CD8-positive, alpha-beta memory T cell (primary cell): Measurements from ENCODE around the gene GLT6D1. TPM values are rescaled to one million over a fixed set of nuclear protein-coding genes. Genes with fewer than 3 reads are reported as not detected.
A peak's percentile ranks its signal among the peaks of the same experiment; 100 is the strongest.
"Not testable (repeated sequence)": the region's sequence is repeated elsewhere in the genome, so short reads cannot be mapped to it uniquely, and the experiment has no call there.

ENCODE experiments used
- CTCF ChIA-PET: fragments of 350-600 bp; sonication (Branson Sonifier 250); formaldehyde crosslinking; loops from one replicate; lab custom pipeline; 2021; ENCODE audit warnings: antibody characterized with exemption; lab: Charles Lee
- POLR2A ChIA-PET: fragments of 350-600 bp; sonication (Branson Sonifier 250); formaldehyde crosslinking; loops from one replicate; lab custom pipeline; 2021; ENCODE audit warnings: antibody characterized with exemption; lab: Charles Lee
- DNase-seq, 5 donors: peaks; one replicate each; pipeline versions ENCODE4 v3.0.0 to v3.0.0-alpha.2; 2020 to 2022; ENCODE audit warnings: mixed read lengths in 1 of 5
- H3K27ac ChIP-seq: one replicate; pipeline ENCODE4 v1.7.0; 2013; ENCODE audit warnings: low read depth, mild to moderate bottlenecking, low read length, moderate library complexity
- H3K27me3 ChIP-seq: 2 replicates; pipeline ENCODE4 v1.7.0; 2013; ENCODE audit warnings: low read length, mild to moderate bottlenecking; ENCODE audit not compliant: insufficient read depth, poor library complexity, severe bottlenecking
- H3K36me3 ChIP-seq: 2 replicates; pipeline ENCODE4 v1.7.0; 2013; ENCODE audit warnings: mild to moderate bottlenecking, low read length, moderate library complexity; ENCODE audit not compliant: insufficient read depth
- H3K4me1 ChIP-seq: 2 replicates; pipeline ENCODE4 v1.7.0; 2013; ENCODE audit warnings: mild to moderate bottlenecking, low read length, moderate library complexity; ENCODE audit not compliant: insufficient read depth
- H3K4me3 ChIP-seq: 2 replicates; pipeline ENCODE4 v1.7.0; 2013; ENCODE audit warnings: mild to moderate bottlenecking, low read length
- H3K9me3 ChIP-seq: 2 replicates; pipeline ENCODE4 v1.7.0; 2013; ENCODE audit warnings: mild to moderate bottlenecking, low read length
- H3K27ac Mint-ChIP-seq, 8 donors: one replicate each; pipeline ENCODE4 v1.8.0; 2020 to 2021; ENCODE audit warnings: mixed read lengths in 8 of 8, mild to moderate bottlenecking in 6 of 8, inconsistent platforms in 3 of 8, moderate library complexity in 3 of 8
- H3K27me3 Mint-ChIP-seq, 2 donors: one replicate each; pipeline ENCODE4 v1.8.0; 2020 to 2021; ENCODE audit warnings: mixed read lengths in 2 of 2, mild to moderate bottlenecking in 1 of 2, moderate library complexity in 1 of 2
- H3K36me3 Mint-ChIP-seq, 3 donors: one replicate each; pipeline ENCODE4 v1.8.0; 2020 to 2021; ENCODE audit warnings: mixed read lengths in 3 of 3, inconsistent platforms in 1 of 3, mild to moderate bottlenecking in 1 of 3
- H3K4me1 Mint-ChIP-seq, 3 donors: one replicate each; pipeline ENCODE4 v1.8.0; 2020 to 2021; ENCODE audit warnings: mixed read lengths in 3 of 3, inconsistent platforms in 1 of 3, mild to moderate bottlenecking in 1 of 3
- H3K4me3 Mint-ChIP-seq, 7 donors: one replicate each; pipeline ENCODE4 v1.8.0; 2020 to 2021; ENCODE audit warnings: mixed read lengths in 7 of 7, mild to moderate bottlenecking in 6 of 7, moderate library complexity in 4 of 7, inconsistent platforms in 2 of 7
- H3K9me3 Mint-ChIP-seq, 5 donors: one replicate each; pipeline ENCODE4 v1.8.0; 2020 to 2022; ENCODE audit warnings: mixed read lengths in 5 of 5, mild to moderate bottlenecking in 3 of 5, moderate library complexity in 2 of 5, inconsistent platforms in 1 of 5
- polyA plus RNA-seq: library from polyadenylated mRNA; unstranded; fragments of 300-500 nt; fragmentation: Illumina TruSeq; gene quantifications from one replicate; pipeline ENCODE4 v1.2.3, GENCODE V29; 2021
- total RNA-seq, 2 experiments: library from RNA; stranded (reverse); gene quantifications; one replicate each; pipeline ENCODE4 v1.2.3, GENCODE V29; 2021

The GLT6D1 gene
- total and polyA plus RNA-seq, 3 experiments from 2014 or later = not detected

DNA sequence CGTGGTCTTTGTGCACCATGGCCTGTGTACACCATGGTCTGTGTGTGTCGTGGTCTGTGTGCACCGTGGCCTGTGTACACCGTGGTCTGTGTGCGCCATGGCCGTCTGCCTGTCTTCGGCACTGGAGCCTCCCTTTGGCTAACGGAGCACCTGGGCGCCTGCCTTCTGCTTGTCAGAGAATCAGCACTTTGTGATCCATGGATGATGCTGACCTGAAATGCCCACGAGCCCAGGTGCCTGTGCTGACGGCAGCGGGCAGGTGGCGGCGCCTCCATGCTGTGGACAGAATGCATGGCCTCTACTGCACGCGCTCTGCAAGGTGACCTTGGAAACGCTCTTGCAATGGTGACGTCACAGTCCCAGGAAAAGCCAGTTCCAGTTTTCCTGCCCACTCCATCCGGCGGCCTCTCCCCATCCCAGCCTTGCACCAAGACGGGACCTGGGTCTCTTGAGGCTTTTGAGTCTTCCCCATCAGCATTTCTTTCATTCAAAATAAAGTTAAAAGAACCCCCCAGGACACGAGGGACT is 38.4 kb upstream of the GLT6D1 start:
- DNase-seq = no peak
- no peaks in the 10 kb centered on the region for H3K4me1 Mint-ChIP-seq
- H3K36me3 Mint-ChIP-seq = no peaks in the 10 kb centered on the region
- H3K9me3 Mint-ChIP-seq = no peaks in the 10 kb centered on the region
- no peak overlapping the region for H3K27ac Mint-ChIP-seq
- Histone ChIP-seq H3K4me1 (no peaks in the 10 kb centered on the region), H3K9me3 (no peaks in the 10 kb centered on the region), H3K4me3 (no peak overlapping the region), H3K27ac (no peak overlapping the region), H3K36me3 (no peaks in the 10 kb centered on the region), H3K27me3 (no peaks in the 10 kb centered on the region)
- H3K4me3 Mint-ChIP-seq = no peak overlapping the region
- peaks cover 0 to 4% of the 10 kb centered on the region in 2 donors for H3K27me3 Mint-ChIP-seq
- ChIA-PET CTCF (no interaction called here), POLR2A (no interaction called here)

DNA sequence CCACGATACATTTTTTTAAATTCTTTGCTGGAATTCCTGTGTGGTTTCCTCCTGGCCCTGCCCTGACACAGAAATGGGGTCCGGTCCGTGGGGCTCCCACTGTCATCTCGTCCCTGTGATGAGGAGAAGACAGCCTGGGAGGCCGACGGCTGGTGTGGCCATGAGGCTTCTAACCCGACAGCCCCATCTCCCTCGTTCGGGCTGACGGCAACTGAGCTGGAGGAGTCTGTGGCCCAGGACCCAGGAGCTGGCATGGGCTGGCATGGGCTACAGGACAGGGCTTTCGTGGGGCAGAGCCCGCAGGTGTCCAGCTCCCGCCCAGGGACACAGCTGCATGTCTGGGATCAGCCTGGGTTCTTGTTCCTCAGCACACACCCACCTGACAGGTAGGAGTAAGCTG is 37.6 kb upstream of the GLT6D1 start:
- Mint-ChIP-seq H3K4me3 (no peak overlapping the region), H3K27ac (no peak overlapping the region), H3K9me3 (no peaks in the 10 kb centered on the region), H3K27me3 (peaks cover 4% of the 10 kb centered on the region in 2 donors), H3K4me1 (no peaks in the 10 kb centered on the region), H3K36me3 (no peaks in the 10 kb centered on the region)
- Histone ChIP-seq H3K36me3 (no peaks in the 10 kb centered on the region), H3K27me3 (no peaks in the 10 kb centered on the region), H3K9me3 (no peaks in the 10 kb centered on the region), H3K4me3 (no peak overlapping the region), H3K4me1 (no peaks in the 10 kb centered on the region), H3K27ac (no peak overlapping the region)
- ChIA-PET CTCF (no interaction called here), POLR2A (no interaction called here)
- no peak for DNase-seq

DNA sequence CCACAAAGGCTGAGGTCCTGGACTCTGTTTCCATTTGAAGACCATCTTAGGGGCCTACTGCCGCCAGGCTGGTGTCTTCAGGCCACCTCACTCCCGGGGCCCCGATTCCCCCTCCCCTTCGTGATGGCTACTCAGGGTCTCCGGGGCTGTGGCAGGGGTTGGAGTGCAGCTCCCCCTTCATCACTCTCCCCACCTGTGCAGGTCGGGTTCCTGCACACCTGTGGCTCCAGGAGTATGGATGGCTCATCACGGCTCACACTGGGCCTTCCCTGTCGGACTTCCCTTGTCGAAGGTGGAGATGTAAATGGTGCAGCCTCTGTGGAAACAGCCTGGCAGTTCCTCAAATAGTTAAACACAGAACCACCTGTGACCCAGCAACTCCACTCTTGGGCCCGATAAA is 35.6 kb upstream of the GLT6D1 start:
- Histone ChIP-seq H3K27ac (no peak overlapping the region), H3K27me3 (no peaks in the 10 kb centered on the region), H3K36me3 (no peaks in the 10 kb centered on the region), H3K4me3 (no peak overlapping the region), H3K9me3 (no peaks in the 10 kb centered on the region), H3K4me1 (no peaks in the 10 kb centered on the region)
- Mint-ChIP-seq H3K36me3 (no peaks in the 10 kb centered on the region), H3K4me3 (no peak overlapping the region), H3K27ac (no peak overlapping the region), H3K4me1 (no peaks in the 10 kb centered on the region), H3K27me3 (peaks cover 4% of the 10 kb centered on the region in 2 donors), H3K9me3 (no peaks in the 10 kb centered on the region)
- ChIA-PET CTCF (no interaction called here), POLR2A (no interaction called here)
- no peak for DNase-seq

DNA sequence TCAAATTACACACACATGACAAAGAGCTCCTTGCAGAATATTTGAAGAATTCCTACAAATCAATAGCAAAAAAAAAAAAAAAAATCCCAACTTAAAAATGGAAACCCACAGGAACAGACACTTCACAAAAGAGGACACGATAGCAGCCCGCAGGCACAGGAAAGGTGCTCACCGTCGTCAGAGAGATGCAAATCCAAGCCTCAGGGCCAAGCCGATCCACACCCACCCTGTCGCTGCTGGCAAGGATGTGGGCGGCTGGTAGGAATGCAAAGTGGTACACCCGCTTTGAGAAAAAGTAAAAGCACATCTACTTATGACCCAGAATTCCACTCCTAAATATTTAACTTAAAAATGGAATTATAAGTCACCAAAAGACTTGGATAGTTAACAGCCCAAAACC is 34.6 kb upstream of the GLT6D1 start:
- Mint-ChIP-seq H3K27me3 (peaks cover 4% of the 10 kb centered on the region in 2 donors), H3K9me3 (no peaks in the 10 kb centered on the region), H3K27ac (peak overlapping the region in 1 of 8 donors; percentile 62), H3K4me1 (no peaks in the 10 kb centered on the region), H3K36me3 (no peaks in the 10 kb centered on the region), H3K4me3 (no peak overlapping the region)
- CTCF ChIA-PET = no interaction called here
- Histone ChIP-seq H3K9me3 (no peaks in the 10 kb centered on the region), H3K36me3 (no peaks in the 10 kb centered on the region), H3K27me3 (no peaks in the 10 kb centered on the region), H3K4me1 (no peaks in the 10 kb centered on the region), H3K27ac (no peak overlapping the region), H3K4me3 (no peak overlapping the region)
- POLR2A ChIA-PET = no interaction called here
- no peak for DNase-seq

DNA sequence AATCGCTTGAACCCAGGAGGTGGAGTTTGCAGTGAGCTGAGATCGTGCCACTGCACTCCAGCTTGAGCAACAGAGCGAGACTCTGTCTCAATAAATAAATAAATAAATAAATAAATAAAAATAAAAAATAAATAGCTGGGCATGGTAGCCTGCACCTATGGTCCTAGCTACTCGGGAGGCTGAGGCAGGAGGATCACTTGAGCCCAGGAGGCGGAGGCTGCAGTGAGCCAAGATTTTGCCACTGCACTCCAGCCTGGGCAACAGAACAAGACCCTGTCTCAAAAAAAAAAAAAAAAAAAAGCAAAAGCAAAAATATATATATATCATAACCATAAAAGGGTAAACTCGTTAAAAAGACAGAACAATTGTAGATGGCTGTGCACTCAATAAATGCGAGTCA is 33.4 kb upstream of the GLT6D1 start:
- H3K27me3 Mint-ChIP-seq, H3K4me1 Mint-ChIP-seq, H3K9me3 Mint-ChIP-seq, H3K4me1 ChIP-seq, H3K4me3 ChIP-seq, H3K27ac Mint-ChIP-seq, DNase-seq, H3K9me3 ChIP-seq, H3K4me3 Mint-ChIP-seq, POLR2A ChIA-PET, H3K27ac ChIP-seq, H3K36me3 ChIP-seq, H3K27me3 ChIP-seq, CTCF ChIA-PET, H3K36me3 Mint-ChIP-seq: not testable (repeated sequence)

DNA sequence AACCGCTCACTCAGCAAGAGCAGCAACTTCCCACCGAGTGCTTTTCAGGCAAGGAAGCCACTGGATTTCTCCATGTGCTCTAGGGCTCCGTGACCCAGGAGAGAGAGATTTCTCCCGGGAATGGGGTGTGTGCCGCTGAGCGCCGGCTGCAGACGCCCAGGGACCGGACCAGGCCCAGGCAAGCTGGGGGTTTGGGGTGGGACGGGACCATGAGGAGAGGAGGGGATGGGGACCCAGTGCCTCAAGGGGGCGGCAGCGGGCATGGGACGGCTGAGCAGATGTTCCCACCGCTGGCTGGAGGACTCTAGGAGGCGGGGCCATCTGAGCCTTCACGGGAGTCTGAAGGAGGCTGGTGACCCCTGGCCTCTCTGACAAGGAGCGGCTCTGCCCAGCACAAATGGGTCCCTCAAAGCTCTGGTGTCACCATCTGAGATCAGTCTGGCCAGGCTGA is 32.3 kb upstream of the GLT6D1 start:
- Histone ChIP-seq H3K9me3 (no peaks in the 10 kb centered on the region), H3K27ac (no peak overlapping the region), H3K27me3 (no peaks in the 10 kb centered on the region), H3K36me3 (no peaks in the 10 kb centered on the region), H3K4me3 (no peak overlapping the region), H3K4me1 (no peaks in the 10 kb centered on the region)
- Mint-ChIP-seq H3K36me3 (no peaks in the 10 kb centered on the region), H3K4me3 (no peak overlapping the region), H3K9me3 (peaks cover 0 to 2% (median 0%) of the 10 kb centered on the region in 5 donors), H3K4me1 (no peaks in the 10 kb centered on the region), H3K27me3 (peaks cover 4 to 7% of the 10 kb centered on the region in 2 donors), H3K27ac (no peak overlapping the region)
- POLR2A ChIA-PET = no interaction called here
- peak in 1 of 5 donors; percentile 33 for DNase-seq
- CTCF ChIA-PET = no interaction called here

DNA sequence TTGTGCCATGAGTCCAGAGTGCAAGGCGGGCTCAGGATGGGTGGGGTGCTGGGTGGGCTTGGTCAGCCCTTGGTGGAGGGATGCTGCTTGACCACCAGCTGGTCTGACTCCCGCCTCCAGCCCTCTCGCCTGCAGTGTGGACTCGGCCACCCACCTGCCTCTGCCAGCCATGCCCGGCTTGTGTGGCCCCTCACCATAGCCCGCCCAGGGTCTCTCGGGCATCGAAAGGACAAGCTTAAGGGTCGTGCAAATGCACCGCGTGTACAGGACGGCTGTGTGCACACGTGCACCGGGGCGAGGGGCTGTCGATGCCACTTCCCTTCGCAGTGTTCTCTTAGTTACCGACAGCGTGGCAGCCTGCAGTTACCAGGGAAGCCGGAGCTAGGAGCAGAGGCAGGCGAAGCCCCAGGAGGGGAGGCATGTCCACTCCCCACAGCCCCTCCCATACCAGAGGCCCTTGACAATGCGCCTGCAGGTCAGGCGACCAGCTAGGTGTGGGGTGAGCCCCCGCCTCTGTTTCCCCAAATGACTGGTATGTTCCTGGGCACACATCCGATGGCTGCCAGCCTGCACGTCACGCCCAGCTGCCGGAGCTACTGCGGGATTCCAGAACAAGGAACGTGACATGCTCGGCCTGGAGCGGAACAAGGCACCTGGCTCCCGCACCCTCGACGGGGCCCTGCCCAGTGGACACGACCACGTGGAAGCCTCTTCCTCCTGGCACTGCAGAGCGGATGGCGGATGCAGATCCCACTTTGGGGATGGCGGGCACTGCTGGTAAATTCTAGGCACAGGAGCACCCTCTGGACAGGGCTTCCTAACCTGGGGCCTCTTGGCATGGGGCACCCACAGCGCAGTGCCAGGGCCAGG is 31.6 kb upstream of the GLT6D1 start:
- DNase-seq = peak in 1 of 5 donors; percentile 37
- ChIA-PET POLR2A (no interaction called here), CTCF (no interaction called here)
- Histone ChIP-seq H3K9me3 (no peaks in the 10 kb centered on the region), H3K27me3 (no peaks in the 10 kb centered on the region), H3K4me3 (no peak overlapping the region), H3K27ac (no peak overlapping the region), H3K36me3 (no peaks in the 10 kb centered on the region), H3K4me1 (no peaks in the 10 kb centered on the region)
- H3K27me3 Mint-ChIP-seq = peaks cover 8 to 11% of the 10 kb centered on the region in 2 donors
- H3K9me3 Mint-ChIP-seq = peaks cover 0 to 2% (median 0%) of the 10 kb centered on the region in 5 donors
- no peaks in the 10 kb centered on the region for H3K4me1 Mint-ChIP-seq
- H3K27ac Mint-ChIP-seq = no peak overlapping the region
- H3K4me3 Mint-ChIP-seq = no peak overlapping the region
- H3K36me3 Mint-ChIP-seq = no peaks in the 10 kb centered on the region

DNA sequence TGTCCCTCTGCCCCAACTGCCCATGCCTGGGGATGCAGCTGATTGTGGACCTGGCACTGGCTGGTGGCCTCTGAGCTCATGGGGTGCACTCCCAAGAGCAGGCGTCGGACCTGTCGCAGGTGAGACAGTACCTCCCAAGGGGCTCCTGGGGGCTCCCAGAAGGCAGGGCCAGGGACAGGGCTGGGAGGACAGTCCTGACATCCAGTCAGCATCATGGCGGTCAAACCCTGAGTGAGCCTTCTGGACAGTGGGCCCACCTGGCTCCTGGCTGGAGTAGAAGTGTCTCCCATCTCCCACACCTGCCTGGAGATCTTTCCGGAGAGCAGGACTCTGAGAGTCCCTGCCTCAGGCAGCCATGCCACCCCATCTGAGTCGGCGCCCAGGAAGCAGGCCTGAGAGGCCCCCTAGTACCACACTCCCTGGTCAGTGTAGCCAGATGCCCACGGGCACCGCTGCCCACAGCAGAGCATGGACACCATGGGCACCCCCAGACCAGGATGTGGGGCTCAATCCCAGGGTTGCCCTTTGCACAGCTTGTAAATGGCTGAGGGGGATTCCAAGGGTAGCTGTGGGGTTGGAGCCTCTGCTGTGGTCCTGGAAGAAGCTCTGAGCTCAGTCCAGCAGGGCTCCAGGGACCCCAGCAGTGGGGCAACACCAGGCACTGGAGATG is 30.4 kb upstream of the GLT6D1 start:
- Mint-ChIP-seq H3K27me3 (peaks cover 8 to 11% of the 10 kb centered on the region in 2 donors), H3K4me3 (no peak overlapping the region), H3K4me1 (no peaks in the 10 kb centered on the region), H3K9me3 (peaks cover 0 to 2% (median 0%) of the 10 kb centered on the region in 5 donors), H3K36me3 (no peaks in the 10 kb centered on the region), H3K27ac (no peak overlapping the region)
- Histone ChIP-seq H3K4me1 (no peaks in the 10 kb centered on the region), H3K9me3 (no peaks in the 10 kb centered on the region), H3K4me3 (no peak overlapping the region), H3K36me3 (no peaks in the 10 kb centered on the region), H3K27ac (no peak overlapping the region), H3K27me3 (no peaks in the 10 kb centered on the region)
- peak in 1 of 5 donors; percentile 31 for DNase-seq
- POLR2A ChIA-PET = no interaction called here
- CTCF ChIA-PET = no interaction called here
